Measurements from ENCODE around the gene HAS3.

HAS3 gene

GRCh38 chr16:69111216-69111875 lies 5.9 kb downstream of the HAS3 start:
- Histone ChIP-seq H3K9ac (ENCODE audit: low read length) (no peak overlapping the region), H3K4me3 (ENCODE audit: low read depth, low read length) (no peak overlapping the region), H3K27me3 (ENCODE audit: control insufficient read depth, insufficient read depth, low read length) (peaks cover 9% of the 10 kb centered on the region; the same call in 1 of the 2 replicates), H3K27ac (ENCODE audit: low read depth, low read length) (no peak overlapping the region), H3K36me3 (ENCODE audit: control insufficient read depth, insufficient read depth, low read length) (peaks cover 70% of the 10 kb centered on the region), H3K9me3 (ENCODE audit: control insufficient read depth, insufficient read depth, low read depth, low read length) (no peaks in the 10 kb centered on the region), H3K4me1 (ENCODE audit: control insufficient read depth, insufficient read depth, low read length) (peaks cover 12% of the 10 kb centered on the region)

GRCh38 chr16:69111876-69112230 lies 6.4 kb downstream of the HAS3 start:
- Histone ChIP-seq H3K36me3 (ENCODE audit: control insufficient read depth, insufficient read depth, low read length) (peaks cover 75% of the 10 kb centered on the region), H3K27ac (ENCODE audit: low read depth, low read length) (no peak overlapping the region), H3K27me3 (ENCODE audit: control insufficient read depth, insufficient read depth, low read length) (peaks cover 5% of the 10 kb centered on the region; the same call in 1 of the 2 replicates), H3K9ac (ENCODE audit: low read length) (no peak overlapping the region), H3K4me1 (ENCODE audit: control insufficient read depth, insufficient read depth, low read length) (peaks cover 12% of the 10 kb centered on the region), H3K9me3 (ENCODE audit: control insufficient read depth, insufficient read depth, low read depth, low read length) (no peaks in the 10 kb centered on the region), H3K4me3 (ENCODE audit: low read depth, low read length) (no peak overlapping the region)

GRCh38 chr16:69112285-69113129 lies 7.1 kb downstream of the HAS3 start:
- Histone ChIP-seq H3K9ac (ENCODE audit: low read length) (no peak overlapping the region), H3K27ac (ENCODE audit: low read depth, low read length) (no peak overlapping the region), H3K4me3 (ENCODE audit: low read depth, low read length) (no peak overlapping the region), H3K27me3 (ENCODE audit: control insufficient read depth, insufficient read depth, low read length) (no peaks in the 10 kb centered on the region; the same call in 1 of the 2 replicates), H3K36me3 (ENCODE audit: control insufficient read depth, insufficient read depth, low read length) (peaks cover 80% of the 10 kb centered on the region), H3K9me3 (ENCODE audit: control insufficient read depth, insufficient read depth, low read depth, low read length) (no peaks in the 10 kb centered on the region), H3K4me1 (ENCODE audit: control insufficient read depth, insufficient read depth, low read length) (peaks cover 12% of the 10 kb centered on the region)

GRCh38 chr16:69113216-69113615 lies 7.8 kb downstream of the HAS3 start:
- Histone ChIP-seq H3K9me3 (ENCODE audit: control insufficient read depth, insufficient read depth, low read depth, low read length) (no peaks in the 10 kb centered on the region), H3K4me3 (ENCODE audit: low read depth, low read length) (no peak overlapping the region), H3K27ac (ENCODE audit: low read depth, low read length) (no peak overlapping the region), H3K9ac (ENCODE audit: low read length) (no peak overlapping the region), H3K4me1 (ENCODE audit: control insufficient read depth, insufficient read depth, low read length) (peaks cover 10% of the 10 kb centered on the region), H3K36me3 (ENCODE audit: control insufficient read depth, insufficient read depth, low read length) (peaks cover 87% of the 10 kb centered on the region), H3K27me3 (ENCODE audit: control insufficient read depth, insufficient read depth, low read length) (no peaks in the 10 kb centered on the region)

GRCh38 chr16:69114346-69114975 lies 9.0 kb downstream of the HAS3 start:
- Histone ChIP-seq H3K27me3 (ENCODE audit: control insufficient read depth, insufficient read depth, low read length) (no peaks in the 10 kb centered on the region), H3K4me1 (ENCODE audit: control insufficient read depth, insufficient read depth, low read length) (no peaks in the 10 kb centered on the region; the same call in 1 of the 2 replicates), H3K9ac (ENCODE audit: low read length) (no peak overlapping the region), H3K4me3 (ENCODE audit: low read depth, low read length) (no peak overlapping the region), H3K27ac (ENCODE audit: low read depth, low read length) (no peak overlapping the region), H3K9me3 (ENCODE audit: control insufficient read depth, insufficient read depth, low read depth, low read length) (no peaks in the 10 kb centered on the region), H3K36me3 (ENCODE audit: control insufficient read depth, insufficient read depth, low read length) (peaks cover 94% of the 10 kb centered on the region)

- H3K36me3 ChIP-seq (ENCODE audit: control insufficient read depth, insufficient read depth, low read length), result peaks cover 94% of the 10 kb centered on the region
Measured at GRCh38 chr16:69114976-69115355, 9.5 kb downstream of the HAS3 start.

GRCh38 chr16:69115361-69115760 lies 9.9 kb downstream of the HAS3 start:
- no peaks in the 10 kb centered on the region; the same call in 1 of the 2 replicates for H3K4me1 ChIP-seq (ENCODE audit: control insufficient read depth, insufficient read depth, low read length)
- H3K9me3 ChIP-seq (ENCODE audit: control insufficient read depth, insufficient read depth, low read depth, low read length), result no peaks in the 10 kb centered on the region
- H3K9ac ChIP-seq (ENCODE audit: low read length), result no peak overlapping the region
- no peak overlapping the region for H3K4me3 ChIP-seq (ENCODE audit: low read depth, low read length)
- peaks cover 97% of the 10 kb centered on the region for H3K36me3 ChIP-seq (ENCODE audit: control insufficient read depth, insufficient read depth, low read length)
- no peak overlapping the region for H3K27ac ChIP-seq (ENCODE audit: low read depth, low read length)
- no peaks in the 10 kb centered on the region for H3K27me3 ChIP-seq (ENCODE audit: control insufficient read depth, insufficient read depth, low read length)

More at GRCh38 chr16:69114976-69115355, 9.5 kb downstream of the HAS3 start:
- H3K27me3 ChIP-seq (ENCODE audit: control insufficient read depth, insufficient read depth, low read length), result no peaks in the 10 kb centered on the region
- H3K27ac ChIP-seq (ENCODE audit: low read depth, low read length), result no peak overlapping the region
- no peak overlapping the region for H3K9ac ChIP-seq (ENCODE audit: low read length)
- H3K4me3 ChIP-seq (ENCODE audit: low read depth, low read length), result no peak overlapping the region
- H3K9me3 ChIP-seq (ENCODE audit: control insufficient read depth, insufficient read depth, low read depth, low read length), result no peaks in the 10 kb centered on the region
- H3K4me1 ChIP-seq (ENCODE audit: control insufficient read depth, insufficient read depth, low read length), result no peaks in the 10 kb centered on the region; the same call in 1 of the 2 replicates

- H3K27me3 ChIP-seq (ENCODE audit: control insufficient read depth, insufficient read depth, low read length), result no peaks in the 10 kb centered on the region
- H3K4me1 ChIP-seq (ENCODE audit: control insufficient read depth, insufficient read depth, low read length), result no peaks in the 10 kb centered on the region; the same call in 1 of the 2 replicates
- H3K4me3 ChIP-seq (ENCODE audit: low read depth, low read length), result no peak overlapping the region
- no peak overlapping the region for H3K9ac ChIP-seq (ENCODE audit: low read length)
- peaks cover 97% of the 10 kb centered on the region for H3K36me3 ChIP-seq (ENCODE audit: control insufficient read depth, insufficient read depth, low read length)
- H3K27ac ChIP-seq (ENCODE audit: low read depth, low read length), result no peak overlapping the region
- no peaks in the 10 kb centered on the region for H3K9me3 ChIP-seq (ENCODE audit: control insufficient read depth, insufficient read depth, low read depth, low read length)
Measured at GRCh38 chr16:69115837-69116236, 10.4 kb downstream of the HAS3 start.

- no peaks in the 10 kb centered on the region for H3K9me3 ChIP-seq (ENCODE audit: control insufficient read depth, insufficient read depth, low read depth, low read length)
- no peak overlapping the region for H3K9ac ChIP-seq (ENCODE audit: low read length)
- H3K36me3 ChIP-seq (ENCODE audit: control insufficient read depth, insufficient read depth, low read length), result peaks cover 97% of the 10 kb centered on the region
- no peaks in the 10 kb centered on the region; the same call in 1 of the 2 replicates for H3K4me1 ChIP-seq (ENCODE audit: control insufficient read depth, insufficient read depth, low read length)
- H3K4me3 ChIP-seq (ENCODE audit: low read depth, low read length), result no peak overlapping the region
- H3K27me3 ChIP-seq (ENCODE audit: control insufficient read depth, insufficient read depth, low read length), result no peaks in the 10 kb centered on the region
- H3K27ac ChIP-seq (ENCODE audit: low read depth, low read length), result no peak overlapping the region
Measured at GRCh38 chr16:69116256-69116875, 10.9 kb downstream of the HAS3 start.

GRCh38 chr16:69116906-69117305 lies 11.5 kb downstream of the HAS3 start:
- no peaks in the 10 kb centered on the region; the same call in 1 of the 2 replicates for H3K4me1 ChIP-seq (ENCODE audit: control insufficient read depth, insufficient read depth, low read length)
- H3K27me3 ChIP-seq (ENCODE audit: control insufficient read depth, insufficient read depth, low read length), result no peaks in the 10 kb centered on the region
- no peak overlapping the region for H3K27ac ChIP-seq (ENCODE audit: low read depth, low read length)
- H3K36me3 ChIP-seq (ENCODE audit: control insufficient read depth, insufficient read depth, low read length), result peaks cover 93% of the 10 kb centered on the region
- H3K9ac ChIP-seq (ENCODE audit: low read length), result no peak overlapping the region
- H3K9me3 ChIP-seq (ENCODE audit: control insufficient read depth, insufficient read depth, low read depth, low read length), result no peaks in the 10 kb centered on the region
- H3K4me3 ChIP-seq (ENCODE audit: low read depth, low read length), result no peak overlapping the region
